ENCODE results near the gene MACROD2.

DNA sequence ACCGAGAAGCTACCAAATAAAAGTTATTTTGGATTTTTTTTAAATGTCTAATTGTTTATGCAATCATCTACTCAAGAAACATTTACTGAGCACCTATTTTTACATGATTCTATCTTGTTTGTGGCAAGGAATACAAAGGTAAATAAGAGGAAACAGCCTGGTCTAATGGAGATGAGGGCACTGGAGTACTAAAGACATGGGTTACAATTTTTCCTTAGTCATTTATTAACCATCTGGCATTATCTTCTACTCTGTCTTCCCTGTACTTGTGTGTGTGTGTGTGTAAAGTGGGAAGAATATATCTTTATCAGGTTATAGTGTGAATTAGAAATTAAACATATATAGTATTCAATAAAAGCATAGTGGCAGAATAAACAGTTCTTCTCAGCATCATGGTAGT, 797.6 kb downstream of the MACROD2 start:
- TF ChIP-seq, protein P1, sequence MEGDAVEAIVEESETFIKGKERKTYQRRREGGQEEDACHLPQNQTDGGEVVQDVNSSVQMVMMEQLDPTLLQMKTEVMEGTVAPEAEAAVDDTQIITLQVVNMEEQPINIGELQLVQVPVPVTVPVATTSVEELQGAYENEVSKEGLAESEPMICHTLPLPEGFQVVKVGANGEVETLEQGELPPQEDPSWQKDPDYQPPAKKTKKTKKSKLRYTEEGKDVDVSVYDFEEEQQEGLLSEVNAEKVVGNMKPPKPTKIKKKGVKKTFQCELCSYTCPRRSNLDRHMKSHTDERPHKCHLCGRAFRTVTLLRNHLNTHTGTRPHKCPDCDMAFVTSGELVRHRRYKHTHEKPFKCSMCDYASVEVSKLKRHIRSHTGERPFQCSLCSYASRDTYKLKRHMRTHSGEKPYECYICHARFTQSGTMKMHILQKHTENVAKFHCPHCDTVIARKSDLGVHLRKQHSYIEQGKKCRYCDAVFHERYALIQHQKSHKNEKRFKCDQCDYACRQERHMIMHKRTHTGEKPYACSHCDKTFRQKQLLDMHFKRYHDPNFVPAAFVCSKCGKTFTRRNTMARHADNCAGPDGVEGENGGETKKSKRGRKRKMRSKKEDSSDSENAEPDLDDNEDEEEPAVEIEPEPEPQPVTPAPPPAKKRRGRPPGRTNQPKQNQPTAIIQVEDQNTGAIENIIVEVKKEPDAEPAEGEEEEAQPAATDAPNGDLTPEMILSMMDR (IDR thresholded peaks at IDR 0.05), result no peak
- TF ChIP-seq POLR2A (IDR thresholded peaks at IDR 0.05), result no peak
